Mammary epithelial cell (primary cell): ENCODE data around the gene KCNA3.
"Not testable (repeated sequence)": the region's sequence is repeated elsewhere in the genome, so short reads cannot be mapped to it uniquely, and the experiment has no call there.

Experiments used
- CTCF ChIP-seq, 2 donors: IDR thresholded peaks in 1 of 2; conservative IDR thresholded peaks in 1 of 2; 2 replicates each; pipeline ENCODE4 v1.5.1; 2011 to 2012; ENCODE audit warnings: inconsistent platforms in 2 of 2, low read length in 2 of 2, mild to moderate bottlenecking in 2 of 2, control low read depth in 1 of 2, low read depth in 1 of 2; ENCODE audit not compliant: insufficient read depth in 1 of 2; ENCODE audit errors: extremely low read depth in 1 of 2
- EZH2 ChIP-seq: IDR thresholded peaks from 2 replicates; pipeline ENCODE4 v1.6.1; 2012; ENCODE audit warnings: low read length, inconsistent platforms, borderline replicate concordance

DNA sequence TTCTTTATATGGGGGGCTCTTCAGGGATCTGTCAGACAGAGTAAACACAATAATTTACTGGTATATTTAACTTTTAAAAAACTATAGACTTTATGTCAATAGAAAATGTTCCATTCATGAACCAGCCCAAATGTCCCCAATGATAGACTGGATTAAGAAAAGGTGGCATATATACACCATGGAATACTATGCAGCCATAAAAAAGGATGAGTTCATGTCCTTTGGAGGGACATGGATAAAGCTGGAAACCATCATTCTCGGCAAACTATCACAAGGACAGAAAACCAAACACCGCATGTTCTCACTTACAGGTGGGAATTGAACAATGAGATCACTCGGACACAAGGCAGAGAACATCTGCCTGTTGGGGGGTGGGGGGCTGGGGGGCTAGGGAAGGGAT is 15.2 kb downstream of the KCNA3 start:
- not testable (repeated sequence) for TF ChIP-seq CTCF (conservative IDR thresholded peaks at IDR 0.05 in 1 of 2, IDR thresholded peaks at IDR 0.05 in 1 of 2; ENCODE audit: extremely low read depth in 1 of 2, insufficient read depth in 1 of 2, low read depth in 1 of 2, low read length in 2 of 2); EZH2
